A673 (cell line): ENCODE measurements around the gene SMPDL3B.

Experiments used
- EZH2 ChIP-seq: fragments of 200-600 bp; sonication (generic); IDR thresholded peaks from 2 replicates; pipeline ENCODE4 v1.6.1; 2017; ENCODE audit warnings: borderline replicate concordance, low read depth, mild to moderate bottlenecking, mixed read lengths, antibody characterized with exemption, low read length; ENCODE audit not compliant: poor library complexity, severe bottlenecking
- TF ChIP-seq, protein P1 (sequence below): fragments of 300-800, 200-600 bp; sonication (generic); conservative IDR thresholded peaks from 2 replicates; pipeline ENCODE4 v1.5.1; 2017; ENCODE audit warnings: low read depth, mild to moderate bottlenecking, antibody characterized with exemption, low read length, moderate library complexity, mixed read lengths

DNA sequence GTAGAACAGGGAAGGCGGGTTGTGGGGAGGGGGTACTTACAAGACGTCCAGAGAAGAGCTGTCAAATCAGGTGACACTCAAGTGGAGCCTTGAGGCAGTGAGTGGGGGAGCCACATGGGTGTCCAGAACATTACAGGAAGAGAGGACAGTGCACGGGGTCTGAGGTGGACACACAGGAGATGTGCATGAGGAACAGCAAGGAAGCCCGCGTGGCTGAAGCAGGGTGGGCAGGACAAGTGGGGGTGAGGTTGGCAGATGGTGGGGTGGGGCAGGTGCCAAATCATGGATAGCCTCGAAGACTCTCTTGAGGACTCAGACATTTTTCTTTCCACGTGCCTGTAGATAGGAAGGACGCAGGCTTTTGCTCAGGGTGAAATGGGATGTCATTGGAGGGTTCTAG lies 921 bp downstream of the SMPDL3B start:
- TF ChIP-seq, protein P1, sequence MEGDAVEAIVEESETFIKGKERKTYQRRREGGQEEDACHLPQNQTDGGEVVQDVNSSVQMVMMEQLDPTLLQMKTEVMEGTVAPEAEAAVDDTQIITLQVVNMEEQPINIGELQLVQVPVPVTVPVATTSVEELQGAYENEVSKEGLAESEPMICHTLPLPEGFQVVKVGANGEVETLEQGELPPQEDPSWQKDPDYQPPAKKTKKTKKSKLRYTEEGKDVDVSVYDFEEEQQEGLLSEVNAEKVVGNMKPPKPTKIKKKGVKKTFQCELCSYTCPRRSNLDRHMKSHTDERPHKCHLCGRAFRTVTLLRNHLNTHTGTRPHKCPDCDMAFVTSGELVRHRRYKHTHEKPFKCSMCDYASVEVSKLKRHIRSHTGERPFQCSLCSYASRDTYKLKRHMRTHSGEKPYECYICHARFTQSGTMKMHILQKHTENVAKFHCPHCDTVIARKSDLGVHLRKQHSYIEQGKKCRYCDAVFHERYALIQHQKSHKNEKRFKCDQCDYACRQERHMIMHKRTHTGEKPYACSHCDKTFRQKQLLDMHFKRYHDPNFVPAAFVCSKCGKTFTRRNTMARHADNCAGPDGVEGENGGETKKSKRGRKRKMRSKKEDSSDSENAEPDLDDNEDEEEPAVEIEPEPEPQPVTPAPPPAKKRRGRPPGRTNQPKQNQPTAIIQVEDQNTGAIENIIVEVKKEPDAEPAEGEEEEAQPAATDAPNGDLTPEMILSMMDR = no peak
- TF ChIP-seq EZH2 = no peak
